Measurements from ENCODE around the gene SIGLEC9.

SIGLEC9 gene

GRCh38 chr19:51097796-51098195 is 26.9 kb upstream of the SIGLEC9 start:
- DNase-seq: no peak

GRCh38 chr19:51098365-51099046 is 26.2 kb upstream of the SIGLEC9 start:
- no peak for DNase-seq

- DNase-seq: no peak
Measured at GRCh38 chr19:51099047-51099382, 25.7 kb upstream of the SIGLEC9 start.

- DNase-seq: no peak
Measured at GRCh38 chr19:51100601-51101000, 24.1 kb upstream of the SIGLEC9 start.

GRCh38 chr19:51101171-51101865 is 23.4 kb upstream of the SIGLEC9 start:
- DNase-seq: no peak

GRCh38 chr19:51102991-51103390 is 21.7 kb upstream of the SIGLEC9 start:
- DNase-seq: no peak

- no peak for DNase-seq
Measured at GRCh38 chr19:51103926-51104341, 20.8 kb upstream of the SIGLEC9 start.

GRCh38 chr19:51107406-51108065 is 17.2 kb upstream of the SIGLEC9 start:
- DNase-seq: no peak

GRCh38 chr19:51108066-51108804 is 16.5 kb upstream of the SIGLEC9 start, which contains the start of gene CTU1:
CTU1 (minus strand) TSS chr19:51108409; CDS start chr19:51104569, 3,840 bp downstream.
- peak; percentile 85 for DNase-seq

GRCh38 chr19:51108805-51109146 is 15.9 kb upstream of the SIGLEC9 start:
- DNase-seq: no peak

GRCh38 chr19:51110666-51110971 is 14.1 kb upstream of the SIGLEC9 start:
- DNase-seq: no peak

GRCh38 chr19:51111606-51112005 is 13.1 kb upstream of the SIGLEC9 start:
- no peak for DNase-seq

- no peak for DNase-seq
Measured at GRCh38 chr19:51114087-51114729, 10.5 kb upstream of the SIGLEC9 start.

GRCh38 chr19:51116736-51117286 is 7.9 kb upstream of the SIGLEC9 start:
- no peak for DNase-seq

- no peak for DNase-seq
Measured at GRCh38 chr19:51119101-51119500, 5.6 kb upstream of the SIGLEC9 start.

GRCh38 chr19:51119611-51120010 is 5.1 kb upstream of the SIGLEC9 start:
- no peak for DNase-seq

GRCh38 chr19:51120160-51120559 is 4.5 kb upstream of the SIGLEC9 start:
- no peak for DNase-seq

GRCh38 chr19:51121257-51121656 is 3.4 kb upstream of the SIGLEC9 start:
- DNase-seq: no peak

- DNase-seq: no peak
Measured at GRCh38 chr19:51122112-51122981, 2.4 kb upstream of the SIGLEC9 start.

- no peak for DNase-seq
Measured at GRCh38 chr19:51123381-51123800, 1.3 kb upstream of the SIGLEC9 start.

- DNase-seq: no peak
Measured at GRCh38 chr19:51123802-51124201, 904 bp upstream of the SIGLEC9 start.

GRCh38 chr19:51124216-51124615 is 490 bp upstream of the SIGLEC9 start:
- no peak for DNase-seq

Data from 8988T (cell line).